NCI-H2081 (cell line): ENCODE measurements around the gene CAPN9.
"Not testable (repeated sequence)": the region's sequence is repeated elsewhere in the genome, so short reads cannot be mapped to it uniquely, and the experiment has no call there.

ENCODE experiments used
- DNase-seq, 2 experiments: peaks; one replicate each; lab custom pipeline; 2025; lab: John Stamatoyannopoulos, UW

The CAPN9 gene

GRCh38 chr1:230711245-230711644 lies 35.9 kb upstream of the CAPN9 start:
- no peak for DNase-seq

- DNase-seq = no peak
Observed at GRCh38 chr1:230712470-230712942, 34.7 kb upstream of the CAPN9 start.

GRCh38 chr1:230713138-230713537 lies 34.0 kb upstream of the CAPN9 start:
- no peak for DNase-seq

GRCh38 chr1:230713547-230713914 lies 33.7 kb upstream of the CAPN9 start:
- no peak for DNase-seq

- DNase-seq = no peak
Observed at GRCh38 chr1:230713915-230714764, 33.0 kb upstream of the CAPN9 start, which contains the start of gene AGT. Gene AGT, minus strand, starts transcription at chr1:230714122. Its CDS starts 3,299 bp downstream, at chr1:230710823.

- no peak for DNase-seq
Observed at GRCh38 chr1:230715510-230715909, 31.7 kb upstream of the CAPN9 start.

- DNase-seq = not testable (repeated sequence)
Observed at GRCh38 chr1:230716453-230716852, 30.7 kb upstream of the CAPN9 start.

- DNase-seq = no peak
Observed at GRCh38 chr1:230717251-230717650, 29.9 kb upstream of the CAPN9 start.

GRCh38 chr1:230721849-230722522 lies 25.2 kb upstream of the CAPN9 start:
- DNase-seq = not testable (repeated sequence)

GRCh38 chr1:230725256-230726012 lies 21.8 kb upstream of the CAPN9 start:
- DNase-seq = no peak

GRCh38 chr1:230728710-230729392 lies 18.3 kb upstream of the CAPN9 start:
- no peak for DNase-seq

- DNase-seq = no peak
Observed at GRCh38 chr1:230730977-230731376, 16.2 kb upstream of the CAPN9 start.

- no peak for DNase-seq
Observed at GRCh38 chr1:230735447-230735846, 11.7 kb upstream of the CAPN9 start.

- DNase-seq = no peak
Observed at GRCh38 chr1:230737622-230738262, 9.4 kb upstream of the CAPN9 start.

- DNase-seq = no peak
Observed at GRCh38 chr1:230739564-230740290, 7.5 kb upstream of the CAPN9 start.

GRCh38 chr1:230743899-230744298 lies 3.3 kb upstream of the CAPN9 start:
- DNase-seq = no peak

GRCh38 chr1:230744382-230744781 lies 2.8 kb upstream of the CAPN9 start:
- no peak for DNase-seq

- no peak for DNase-seq
Observed at GRCh38 chr1:230745071-230745470, 2.1 kb upstream of the CAPN9 start.

- no peak for DNase-seq
Observed at GRCh38 chr1:230746617-230747016, 571 bp upstream of the CAPN9 start.

GRCh38 chr1:230747890-230748800 lies 957 bp downstream of the CAPN9 start:
- DNase-seq = no peak
